ENCODE data around the gene GRIA1.

GRCh38 chr5:153831973-153832372, 341.5 kb downstream of the GRIA1 start:
- TF ChIP-seq POLR2A (IDR thresholded peaks at IDR 0.05): no peak
- no peak for TF ChIP-seq CTCF (IDR thresholded peaks at IDR 0.05)

Measured in transverse colon (tissue), 3 donors.